ENCODE data around the gene CCDC102A.

DNA sequence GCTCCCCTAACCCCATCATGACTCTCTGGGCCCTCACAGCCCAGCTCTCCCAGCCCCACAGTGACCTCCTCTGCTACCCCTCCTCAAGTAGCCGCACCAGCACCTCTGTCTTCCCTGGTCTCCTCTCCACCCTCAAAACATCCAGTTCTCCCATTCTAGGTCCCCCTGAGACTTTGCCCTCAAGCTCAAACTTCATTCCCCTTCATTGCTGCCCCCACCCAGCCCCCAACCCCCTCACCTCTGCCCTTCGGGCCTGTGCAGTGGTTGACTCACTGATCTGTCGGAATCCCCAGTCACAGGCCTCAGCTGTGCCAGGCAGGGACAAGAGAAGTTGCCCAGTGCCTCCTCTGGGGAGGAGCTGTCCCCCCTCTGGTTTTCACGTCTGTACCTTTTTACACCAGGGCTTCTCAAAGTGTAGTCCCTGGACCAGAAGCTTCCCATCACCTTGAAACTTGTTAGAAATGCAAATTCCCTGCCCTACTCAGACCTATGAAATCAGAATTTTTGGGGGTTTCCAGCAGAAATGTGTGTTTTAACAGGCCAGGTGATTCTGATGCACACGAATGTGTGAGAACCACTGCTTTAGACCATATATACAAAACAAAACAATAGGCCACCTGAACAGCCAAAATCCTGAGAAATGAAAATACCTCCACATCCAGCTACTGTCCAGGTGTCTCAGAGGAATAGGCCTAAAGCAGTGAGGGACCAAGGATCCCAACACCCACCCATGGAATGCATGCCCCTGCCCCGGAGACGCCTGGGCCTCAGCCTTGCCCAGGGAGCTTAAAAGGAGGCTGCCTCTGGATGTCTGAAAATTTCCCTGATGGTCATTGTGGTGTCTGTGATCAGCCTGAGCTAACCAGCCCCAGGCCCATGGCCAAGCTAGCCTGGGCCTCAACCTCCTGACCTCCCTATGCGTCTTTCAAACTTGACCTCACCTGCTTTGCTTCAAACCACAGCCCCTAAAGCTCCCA lies 49.2 kb downstream of the CCDC102A start:
- no peak for TF ChIP-seq POLR2A (IDR thresholded peaks at IDR 0.05; ENCODE audit: extremely low read depth, insufficient read length)
- TF ChIP-seq, protein P1, sequence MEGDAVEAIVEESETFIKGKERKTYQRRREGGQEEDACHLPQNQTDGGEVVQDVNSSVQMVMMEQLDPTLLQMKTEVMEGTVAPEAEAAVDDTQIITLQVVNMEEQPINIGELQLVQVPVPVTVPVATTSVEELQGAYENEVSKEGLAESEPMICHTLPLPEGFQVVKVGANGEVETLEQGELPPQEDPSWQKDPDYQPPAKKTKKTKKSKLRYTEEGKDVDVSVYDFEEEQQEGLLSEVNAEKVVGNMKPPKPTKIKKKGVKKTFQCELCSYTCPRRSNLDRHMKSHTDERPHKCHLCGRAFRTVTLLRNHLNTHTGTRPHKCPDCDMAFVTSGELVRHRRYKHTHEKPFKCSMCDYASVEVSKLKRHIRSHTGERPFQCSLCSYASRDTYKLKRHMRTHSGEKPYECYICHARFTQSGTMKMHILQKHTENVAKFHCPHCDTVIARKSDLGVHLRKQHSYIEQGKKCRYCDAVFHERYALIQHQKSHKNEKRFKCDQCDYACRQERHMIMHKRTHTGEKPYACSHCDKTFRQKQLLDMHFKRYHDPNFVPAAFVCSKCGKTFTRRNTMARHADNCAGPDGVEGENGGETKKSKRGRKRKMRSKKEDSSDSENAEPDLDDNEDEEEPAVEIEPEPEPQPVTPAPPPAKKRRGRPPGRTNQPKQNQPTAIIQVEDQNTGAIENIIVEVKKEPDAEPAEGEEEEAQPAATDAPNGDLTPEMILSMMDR (IDR thresholded peaks at IDR 0.05; ENCODE audit: low read depth, low read length) = no peak
- TF ChIP-seq, protein P2, sequence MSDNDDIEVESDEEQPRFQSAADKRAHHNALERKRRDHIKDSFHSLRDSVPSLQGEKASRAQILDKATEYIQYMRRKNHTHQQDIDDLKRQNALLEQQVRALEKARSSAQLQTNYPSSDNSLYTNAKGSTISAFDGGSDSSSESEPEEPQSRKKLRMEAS (IDR thresholded peaks at IDR 0.05; ENCODE audit: low read depth, low read length) = no peak
- TF ChIP-seq MYC (IDR thresholded peaks at IDR 0.05; ENCODE audit: low read depth, low read length) = no peak
